ENCODE data around the gene NCK2.

The NCK2 gene

GRCh38 chr2:105813045-105813315 is 68.3 kb downstream of the NCK2 start:
- no CpG with 5 or more reads among the region's 4 CpGs for WGBS, 2 donors (ENCODE audit: extremely low coverage in 2 of 2, insufficient read length in 2 of 2, insufficient replicate concordance in 1 of 2)
- no peak for DNase-seq (ENCODE audit: low spot score)
- H3K36me3 ChIP-seq (replicated peaks in 1 of 2; ENCODE audit: control insufficient read depth in 2 of 2, insufficient read depth in 2 of 2, low read length in 2 of 2), result peaks cover 2 to 37% of the 10 kb centered on the region in 2 donors
- H3K18ac ChIP-seq (ENCODE audit: low read length), result no peak overlapping the region
- no peak overlapping the region for H3K9ac ChIP-seq (ENCODE audit: low read depth, low read length, poor library complexity)
- no peak overlapping the region for H4K8ac ChIP-seq (ENCODE audit: low read depth, low read length)
- H2BK5ac ChIP-seq (ENCODE audit: low read length), result no peak overlapping the region
- H3K23ac ChIP-seq (ENCODE audit: low read depth, low read length, poor library complexity), result no peak overlapping the region
- no peaks in the 10 kb centered on the region for H3K27me3 ChIP-seq (ENCODE audit: control insufficient read depth in 3 of 3, insufficient read depth in 3 of 3, low read depth in 1 of 3, low read length in 3 of 3)
- H2AFZ ChIP-seq (ENCODE audit: low read length), result no peak overlapping the region
- peaks cover 0 to 3% of the 10 kb centered on the region in 2 donors for H3K9me3 ChIP-seq (replicated peaks in 1 of 2; ENCODE audit: control insufficient read depth in 2 of 2, insufficient read depth in 1 of 2, low read depth in 1 of 2, low read length in 2 of 2)
- no peak overlapping the region for H2AK5ac ChIP-seq (ENCODE audit: low read depth, low read length)
- H3K4ac ChIP-seq (ENCODE audit: low read length), result no peak overlapping the region
- no peak overlapping the region for H3K4me3 ChIP-seq (ENCODE audit: low read length in 2 of 2)
- no peak overlapping the region for H3K4me2 ChIP-seq (ENCODE audit: insufficient read depth, low read length, poor library complexity, severe bottlenecking)
- H3K14ac ChIP-seq (ENCODE audit: low read length), result no peak overlapping the region
- H3K4me1 ChIP-seq (ENCODE audit: control insufficient read depth in 2 of 2, insufficient read depth in 1 of 2, low read depth in 1 of 2, low read length in 2 of 2), result peaks cover 14 to 16% of the 10 kb centered on the region in 2 donors
- no peak overlapping the region for H2BK12ac ChIP-seq (ENCODE audit: low read length)
- peaks cover 10% of the 10 kb centered on the region for H3K79me1 ChIP-seq (ENCODE audit: low read depth, low read length)
- H3K27ac ChIP-seq (replicated peaks; ENCODE audit: low read length), result no peak overlapping the region
- no peak overlapping the region for H4K91ac ChIP-seq (ENCODE audit: low read depth, low read length, poor library complexity)
- H2BK120ac ChIP-seq (ENCODE audit: low read depth, low read length), result no peak overlapping the region
- no peak overlapping the region for H2BK15ac ChIP-seq (ENCODE audit: low read length)

GRCh38 chr2:105813405-105813804 is 68.7 kb downstream of the NCK2 start:
- no peak overlapping the region for H3K4me2 ChIP-seq (ENCODE audit: insufficient read depth, low read length, poor library complexity, severe bottlenecking)
- H3K27me3 ChIP-seq (ENCODE audit: control insufficient read depth in 3 of 3, insufficient read depth in 3 of 3, low read depth in 1 of 3, low read length in 3 of 3), result no peaks in the 10 kb centered on the region
- H2BK15ac ChIP-seq (ENCODE audit: low read length), result no peak overlapping the region
- H2BK5ac ChIP-seq (ENCODE audit: low read length), result no peak overlapping the region
- DNase-seq (ENCODE audit: low spot score), result no peak
- no peak overlapping the region for H2BK120ac ChIP-seq (ENCODE audit: low read depth, low read length)
- no peak overlapping the region for H2BK12ac ChIP-seq (ENCODE audit: low read length)
- no peak overlapping the region for H3K14ac ChIP-seq (ENCODE audit: low read length)
- no peak overlapping the region for H3K27ac ChIP-seq (replicated peaks; ENCODE audit: low read length)
- H2AK5ac ChIP-seq (ENCODE audit: low read depth, low read length), result no peak overlapping the region
- no peak overlapping the region for H4K8ac ChIP-seq (ENCODE audit: low read depth, low read length)
- no peak overlapping the region for H3K4ac ChIP-seq (ENCODE audit: low read length)
- no peak overlapping the region for H2AFZ ChIP-seq (ENCODE audit: low read length)
- H3K79me1 ChIP-seq (ENCODE audit: low read depth, low read length), result peaks cover 10% of the 10 kb centered on the region
- H3K36me3 ChIP-seq (replicated peaks in 1 of 2; ENCODE audit: control insufficient read depth in 2 of 2, insufficient read depth in 2 of 2, low read length in 2 of 2), result peaks cover 2 to 37% of the 10 kb centered on the region in 2 donors
- no peak overlapping the region for H4K91ac ChIP-seq (ENCODE audit: low read depth, low read length, poor library complexity)
- H3K9ac ChIP-seq (ENCODE audit: low read depth, low read length, poor library complexity), result no peak overlapping the region
- peaks cover 0 to 3% of the 10 kb centered on the region in 2 donors for H3K9me3 ChIP-seq (replicated peaks in 1 of 2; ENCODE audit: control insufficient read depth in 2 of 2, insufficient read depth in 1 of 2, low read depth in 1 of 2, low read length in 2 of 2)
- WGBS, 2 donors (ENCODE audit: extremely low coverage in 2 of 2, insufficient read length in 2 of 2, insufficient replicate concordance in 1 of 2), result no CpG with 5 or more reads among the region's 5 CpGs
- no peak overlapping the region for H3K18ac ChIP-seq (ENCODE audit: low read length)
- no peak overlapping the region for H3K4me3 ChIP-seq (ENCODE audit: low read length in 2 of 2)
- no peak overlapping the region for H3K23ac ChIP-seq (ENCODE audit: low read depth, low read length, poor library complexity)
- peaks cover 14 to 16% of the 10 kb centered on the region in 2 donors for H3K4me1 ChIP-seq (ENCODE audit: control insufficient read depth in 2 of 2, insufficient read depth in 1 of 2, low read depth in 1 of 2, low read length in 2 of 2)

GRCh38 chr2:105814291-105814940 is 69.7 kb downstream of the NCK2 start:
- no peak overlapping the region for H3K14ac ChIP-seq (ENCODE audit: low read length)
- no peak overlapping the region for H3K27ac ChIP-seq (replicated peaks; ENCODE audit: low read length)
- no peak overlapping the region for H3K18ac ChIP-seq (ENCODE audit: low read length)
- no peak overlapping the region for H3K4me2 ChIP-seq (ENCODE audit: insufficient read depth, low read length, poor library complexity, severe bottlenecking)
- peaks cover 14 to 16% of the 10 kb centered on the region in 2 donors for H3K4me1 ChIP-seq (ENCODE audit: control insufficient read depth in 2 of 2, insufficient read depth in 1 of 2, low read depth in 1 of 2, low read length in 2 of 2)
- no peak for DNase-seq (ENCODE audit: low spot score)
- H2BK12ac ChIP-seq (ENCODE audit: low read length), result no peak overlapping the region
- no peak overlapping the region for H3K4ac ChIP-seq (ENCODE audit: low read length)
- H3K9ac ChIP-seq (ENCODE audit: low read depth, low read length, poor library complexity), result no peak overlapping the region
- H4K91ac ChIP-seq (ENCODE audit: low read depth, low read length, poor library complexity), result no peak overlapping the region
- peaks cover 0 to 3% of the 10 kb centered on the region in 2 donors for H3K9me3 ChIP-seq (replicated peaks in 1 of 2; ENCODE audit: control insufficient read depth in 2 of 2, insufficient read depth in 1 of 2, low read depth in 1 of 2, low read length in 2 of 2)
- no peak overlapping the region for H4K8ac ChIP-seq (ENCODE audit: low read depth, low read length)
- no peak overlapping the region for H2BK15ac ChIP-seq (ENCODE audit: low read length)
- H3K36me3 ChIP-seq (replicated peaks in 1 of 2; ENCODE audit: control insufficient read depth in 2 of 2, insufficient read depth in 2 of 2, low read length in 2 of 2), result peaks cover 2 to 45% of the 10 kb centered on the region in 2 donors
- H2AK5ac ChIP-seq (ENCODE audit: low read depth, low read length), result no peak overlapping the region
- H3K79me1 ChIP-seq (ENCODE audit: low read depth, low read length), result peaks cover 10% of the 10 kb centered on the region
- H3K4me3 ChIP-seq (ENCODE audit: low read length in 2 of 2), result no peak overlapping the region
- no peak overlapping the region for H2AFZ ChIP-seq (ENCODE audit: low read length)
- no peak overlapping the region for H3K23ac ChIP-seq (ENCODE audit: low read depth, low read length, poor library complexity)
- WGBS, 2 donors (ENCODE audit: extremely low coverage in 2 of 2, insufficient read length in 2 of 2, insufficient replicate concordance in 1 of 2), result no CpG with 5 or more reads among the region's 9 CpGs
- H2BK5ac ChIP-seq (ENCODE audit: low read length), result no peak overlapping the region
- H2BK120ac ChIP-seq (ENCODE audit: low read depth, low read length), result no peak overlapping the region
- H3K27me3 ChIP-seq (ENCODE audit: control insufficient read depth in 3 of 3, insufficient read depth in 3 of 3, low read depth in 1 of 3, low read length in 3 of 3), result no peaks in the 10 kb centered on the region

- H3K4me3 ChIP-seq (ENCODE audit: low read length in 2 of 2), result no peak overlapping the region
Observed at GRCh38 chr2:105815401-105815800, 70.7 kb downstream of the NCK2 start.

More at GRCh38 chr2:105815401-105815800, 70.7 kb downstream of the NCK2 start:
- Histone ChIP-seq H2BK120ac (ENCODE audit: low read depth, low read length) (no peak overlapping the region), H3K4me2 (ENCODE audit: insufficient read depth, low read length, poor library complexity, severe bottlenecking) (no peak overlapping the region), H3K27ac (replicated peaks; ENCODE audit: low read length) (no peak overlapping the region), H3K9ac (ENCODE audit: low read depth, low read length, poor library complexity) (no peak overlapping the region), H3K79me1 (ENCODE audit: low read depth, low read length) (peaks cover 8% of the 10 kb centered on the region), H4K91ac (ENCODE audit: low read depth, low read length, poor library complexity) (no peak overlapping the region), H4K8ac (ENCODE audit: low read depth, low read length) (no peak overlapping the region), H2BK15ac (ENCODE audit: low read length) (no peak overlapping the region), H2AFZ (ENCODE audit: low read length) (no peak overlapping the region), H3K23ac (ENCODE audit: low read depth, low read length, poor library complexity) (no peak overlapping the region), H3K9me3 (replicated peaks in 1 of 2; ENCODE audit: control insufficient read depth in 2 of 2, insufficient read depth in 1 of 2, low read depth in 1 of 2, low read length in 2 of 2) (peaks cover 0 to 3% of the 10 kb centered on the region in 2 donors), H3K36me3 (replicated peaks in 1 of 2; ENCODE audit: control insufficient read depth in 2 of 2, insufficient read depth in 2 of 2, low read length in 2 of 2) (peaks cover 2 to 53% of the 10 kb centered on the region in 2 donors), H2BK12ac (ENCODE audit: low read length) (no peak overlapping the region), H3K18ac (ENCODE audit: low read length) (no peak overlapping the region), H3K14ac (ENCODE audit: low read length) (no peak overlapping the region), H3K4me1 (ENCODE audit: control insufficient read depth in 2 of 2, insufficient read depth in 1 of 2, low read depth in 1 of 2, low read length in 2 of 2) (peaks cover 11 to 14% of the 10 kb centered on the region in 2 donors), H2AK5ac (ENCODE audit: low read depth, low read length) (no peak overlapping the region), H2BK5ac (ENCODE audit: low read length) (no peak overlapping the region), H3K27me3 (ENCODE audit: control insufficient read depth in 3 of 3, insufficient read depth in 3 of 3, low read depth in 1 of 3, low read length in 3 of 3) (no peaks in the 10 kb centered on the region), H3K4ac (ENCODE audit: low read length) (no peak overlapping the region)
- WGBS, 2 donors (ENCODE audit: extremely low coverage in 2 of 2, insufficient read length in 2 of 2, insufficient replicate concordance in 1 of 2), result no CpG with 5 or more reads among the region's 7 CpGs
- DNase-seq (ENCODE audit: low spot score), result no peak
